OCI-LY3 (cell line): Measurements from ENCODE around the gene DOCK4.

ENCODE experiments used
- EZH2phosphoT487 ChIP-seq: fragments of 200-600 bp; shearing (Covaris generic); IDR thresholded peaks from 2 replicates; pipeline ENCODE4 v1.6.1; 2018; ENCODE audit warnings: antibody characterized with exemption, mixed run types, low read depth
- TF ChIP-seq, protein P1 (sequence below): fragments of 200-600, 300-600 bp; sonication (generic); IDR thresholded peaks from 2 replicates; pipeline ENCODE4 v1.5.1; 2014; ENCODE audit warnings: antibody characterized with exemption, low read length, low read depth

DNA sequence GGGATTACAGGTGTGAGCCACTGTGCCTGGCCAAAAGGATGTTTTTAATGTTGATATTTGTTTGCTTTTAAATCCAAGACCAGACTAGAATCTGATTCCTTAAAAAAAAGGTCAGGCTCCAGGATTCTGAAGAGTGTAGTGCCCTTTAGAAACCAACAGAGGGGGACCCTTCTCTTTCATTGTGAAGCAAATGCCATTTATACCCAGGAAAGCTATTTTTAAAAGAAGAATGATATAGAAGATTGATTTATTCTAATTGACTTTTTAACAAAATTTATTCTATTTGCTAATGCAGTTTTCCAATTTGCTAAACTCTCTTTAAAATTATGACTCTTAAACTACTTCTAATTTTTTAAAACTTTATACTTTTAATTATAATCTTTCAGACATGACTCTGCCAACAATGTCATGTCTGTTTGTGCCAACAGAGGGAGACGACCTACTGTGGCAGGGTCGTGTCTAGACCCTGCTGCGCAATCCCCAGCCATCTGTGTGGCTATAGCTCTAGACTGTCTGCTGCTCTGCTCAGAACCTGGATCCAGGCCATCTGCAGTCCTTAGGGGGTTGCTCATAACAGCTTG lies 442.9 kb downstream of the DOCK4 start:
- TF ChIP-seq, protein P1, sequence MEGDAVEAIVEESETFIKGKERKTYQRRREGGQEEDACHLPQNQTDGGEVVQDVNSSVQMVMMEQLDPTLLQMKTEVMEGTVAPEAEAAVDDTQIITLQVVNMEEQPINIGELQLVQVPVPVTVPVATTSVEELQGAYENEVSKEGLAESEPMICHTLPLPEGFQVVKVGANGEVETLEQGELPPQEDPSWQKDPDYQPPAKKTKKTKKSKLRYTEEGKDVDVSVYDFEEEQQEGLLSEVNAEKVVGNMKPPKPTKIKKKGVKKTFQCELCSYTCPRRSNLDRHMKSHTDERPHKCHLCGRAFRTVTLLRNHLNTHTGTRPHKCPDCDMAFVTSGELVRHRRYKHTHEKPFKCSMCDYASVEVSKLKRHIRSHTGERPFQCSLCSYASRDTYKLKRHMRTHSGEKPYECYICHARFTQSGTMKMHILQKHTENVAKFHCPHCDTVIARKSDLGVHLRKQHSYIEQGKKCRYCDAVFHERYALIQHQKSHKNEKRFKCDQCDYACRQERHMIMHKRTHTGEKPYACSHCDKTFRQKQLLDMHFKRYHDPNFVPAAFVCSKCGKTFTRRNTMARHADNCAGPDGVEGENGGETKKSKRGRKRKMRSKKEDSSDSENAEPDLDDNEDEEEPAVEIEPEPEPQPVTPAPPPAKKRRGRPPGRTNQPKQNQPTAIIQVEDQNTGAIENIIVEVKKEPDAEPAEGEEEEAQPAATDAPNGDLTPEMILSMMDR = peak; percentile 43
- TF ChIP-seq EZH2phosphoT487 = no peak
